SHP77 (cell line): Measurements from ENCODE around the gene CYP2U1.
A peak's percentile ranks its signal among the peaks of the same experiment; 100 is the strongest.

Experiments
- DNase-seq, 2 experiments: peaks; one replicate each; lab custom pipeline; 2025; lab: John Stamatoyannopoulos, UW

The CYP2U1 gene

GRCh38 chr4:107987916-107988762, 56.8 kb downstream of the CYP2U1 start:
- DNase-seq = no peak

GRCh38 chr4:107988763-107989035, 57.4 kb downstream of the CYP2U1 start:
- no peak for DNase-seq

- no peak for DNase-seq
Measured at GRCh38 chr4:107989162-107989536, 57.8 kb downstream of the CYP2U1 start.

- DNase-seq = peak; percentile 38 to 87
Measured at GRCh38 chr4:107989537-107990386, 58.4 kb downstream of the CYP2U1 start, which contains the start of gene HADH. Gene HADH (plus strand): TSS chr4:107989889. CDS start chr4:107989933, 44 bp downstream.

- DNase-seq = no peak
Measured at GRCh38 chr4:107991945-107992630, 60.7 kb downstream of the CYP2U1 start.

GRCh38 chr4:107993969-107994368, 62.6 kb downstream of the CYP2U1 start:
- no peak for DNase-seq

- no peak for DNase-seq
Measured at GRCh38 chr4:107994894-107995293, 63.5 kb downstream of the CYP2U1 start.

DNA sequence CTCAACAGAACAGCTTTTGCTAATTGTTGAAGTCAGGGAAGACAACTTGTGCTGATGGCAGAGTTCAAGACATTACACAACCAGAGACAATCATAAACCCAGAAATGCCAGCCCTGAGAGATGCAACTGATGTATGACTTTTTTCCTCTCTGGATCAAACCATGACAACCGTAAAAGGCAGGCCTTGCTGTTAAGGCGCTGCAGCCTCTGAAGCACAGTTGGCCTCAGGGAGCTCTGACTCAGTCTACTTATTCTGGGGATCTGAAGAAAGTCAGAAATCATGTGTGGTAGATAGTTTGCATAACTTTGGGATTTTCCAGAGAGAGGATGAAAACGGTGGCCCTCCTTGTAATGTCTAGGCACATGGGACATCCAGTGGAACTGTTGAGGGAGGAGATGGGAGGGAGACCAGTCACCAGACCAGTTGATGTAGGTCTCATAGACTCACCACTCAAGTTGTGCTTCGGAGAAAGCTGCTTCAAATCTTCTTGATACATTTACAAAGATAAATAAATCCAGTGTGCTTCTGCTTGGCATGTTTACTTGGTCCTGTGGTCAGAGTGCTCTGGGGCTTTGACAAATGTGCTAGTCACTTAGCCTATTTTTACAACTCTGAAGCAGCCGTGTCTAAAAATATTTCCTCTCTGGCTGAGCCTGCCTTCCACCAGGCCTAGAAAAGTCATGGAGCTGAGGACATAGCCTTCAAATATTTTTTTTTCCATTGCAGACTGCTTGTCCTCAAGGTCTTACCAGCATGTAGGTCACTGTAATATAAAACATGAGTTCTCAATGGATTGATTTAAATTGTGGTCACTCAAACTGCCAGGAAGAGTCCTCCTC, 65.8 kb downstream of the CYP2U1 start:
- DNase-seq = no peak

GRCh38 chr4:107997794-107998193, 66.4 kb downstream of the CYP2U1 start:
- no peak for DNase-seq

- DNase-seq = no peak
Measured at GRCh38 chr4:107999932-108000539, 68.7 kb downstream of the CYP2U1 start.

- no peak for DNase-seq
Measured at GRCh38 chr4:108001540-108002135, 70.3 kb downstream of the CYP2U1 start.
